Stimulated activated CD4-positive, alpha-beta T cell treated with anti-CD3 and anti-CD28 coated beads, Interleukin-4, amount 100 ng/mL, for 1 hour (primary cell): Measurements from ENCODE around the gene FXYD3.
"Not testable (repeated sequence)": the region's sequence is repeated elsewhere in the genome, so short reads cannot be mapped to it uniquely, and the experiment has no call there.

ENCODE experiments used
- DNase-seq: peaks from one replicate; pipeline ENCODE4 v3.0.0-alpha.2; 2020

Gene FXYD3

DNA sequence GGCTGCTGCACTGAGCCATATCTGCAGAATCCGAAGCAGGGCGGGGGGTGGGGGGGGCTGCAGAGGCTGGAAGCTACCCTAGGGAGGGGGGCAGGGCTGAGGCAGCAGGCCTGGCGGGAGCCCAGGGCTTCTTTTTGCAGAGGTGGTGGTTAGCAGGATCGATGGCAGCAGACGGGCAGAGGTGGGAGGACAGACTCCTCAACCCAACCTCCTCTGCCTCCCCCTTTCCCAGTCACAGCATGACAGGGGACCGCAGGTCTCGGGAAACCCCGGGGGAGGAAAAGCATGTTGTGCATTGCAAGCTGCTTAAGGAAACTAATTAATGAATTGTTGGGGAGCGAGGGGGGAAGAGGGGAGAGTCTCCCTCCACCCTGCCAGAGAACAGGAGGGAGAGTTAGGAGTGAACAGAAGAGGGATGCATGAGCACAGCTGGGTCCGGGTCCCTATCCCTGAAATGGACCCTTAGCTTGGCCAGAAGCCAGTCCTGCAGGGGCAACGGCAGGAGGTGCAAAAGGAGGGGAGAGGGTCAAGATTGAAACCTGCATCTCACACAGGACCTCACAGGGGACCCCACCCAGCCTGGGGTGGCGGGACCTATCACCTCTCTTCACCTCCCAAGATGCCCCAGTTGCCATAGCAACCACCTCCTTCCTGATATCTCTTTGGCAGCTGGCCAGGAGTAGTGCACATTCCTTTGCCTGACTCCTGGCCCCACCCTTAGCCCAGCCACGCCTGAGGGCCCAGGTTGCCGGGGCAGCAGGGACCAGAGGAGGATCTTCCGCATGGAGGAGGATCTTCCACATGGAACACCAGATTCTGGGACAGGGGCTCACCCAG is 29.2 kb downstream of the FXYD3 start:
- no peak for DNase-seq

DNA sequence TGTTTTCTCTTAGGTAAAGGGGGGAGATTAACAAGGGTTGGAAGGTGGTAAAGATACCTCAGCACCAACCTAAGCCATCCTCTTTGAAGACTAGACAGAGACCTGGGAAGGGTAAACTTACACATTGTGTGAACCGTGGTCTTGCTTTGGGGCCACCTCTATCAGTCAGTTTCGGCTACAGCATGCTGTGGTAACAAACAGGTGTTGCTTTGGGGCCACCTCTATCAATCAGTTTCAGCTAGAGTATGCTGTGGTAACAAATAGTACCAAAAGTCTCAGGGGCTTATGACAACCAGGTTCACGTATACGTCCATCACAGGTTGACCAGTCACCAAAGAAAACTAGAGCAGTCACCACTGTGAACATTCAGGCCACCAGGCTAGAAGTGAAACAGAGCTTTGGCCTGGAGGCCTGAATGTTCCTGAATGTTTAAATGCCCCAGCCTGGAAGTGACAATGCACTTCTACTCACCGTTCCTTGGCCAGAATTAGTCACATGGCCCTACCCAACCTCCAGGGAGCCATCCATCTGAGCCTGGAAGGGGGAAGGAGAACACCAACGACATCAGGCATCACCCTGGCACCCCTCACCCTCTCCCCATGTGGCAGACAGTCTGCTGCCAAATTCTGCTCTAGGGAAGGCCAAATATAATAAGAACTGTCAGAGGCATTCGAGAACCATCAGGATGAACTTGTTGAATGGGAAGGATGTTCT is 31.3 kb downstream of the FXYD3 start:
- DNase-seq = no peak

DNA sequence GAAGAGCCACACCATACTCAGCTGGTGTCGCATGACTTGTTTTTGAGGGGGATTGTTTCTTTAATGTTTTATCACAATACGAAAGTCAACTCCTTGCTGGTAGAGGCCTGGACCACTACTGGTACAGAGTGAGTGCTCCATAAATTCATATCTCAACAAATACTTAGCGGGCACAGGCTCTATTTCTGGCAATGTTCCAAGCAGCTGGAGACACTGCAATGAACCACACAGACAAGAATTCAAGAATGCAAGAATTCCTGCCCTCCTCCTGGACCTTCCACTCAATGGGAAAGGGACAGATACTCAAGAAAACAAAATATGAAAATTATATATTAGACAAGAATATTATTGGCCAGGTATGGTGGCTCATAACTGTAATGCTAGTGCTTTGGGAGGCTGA is 33.8 kb downstream of the FXYD3 start:
- DNase-seq = no peak

DNA sequence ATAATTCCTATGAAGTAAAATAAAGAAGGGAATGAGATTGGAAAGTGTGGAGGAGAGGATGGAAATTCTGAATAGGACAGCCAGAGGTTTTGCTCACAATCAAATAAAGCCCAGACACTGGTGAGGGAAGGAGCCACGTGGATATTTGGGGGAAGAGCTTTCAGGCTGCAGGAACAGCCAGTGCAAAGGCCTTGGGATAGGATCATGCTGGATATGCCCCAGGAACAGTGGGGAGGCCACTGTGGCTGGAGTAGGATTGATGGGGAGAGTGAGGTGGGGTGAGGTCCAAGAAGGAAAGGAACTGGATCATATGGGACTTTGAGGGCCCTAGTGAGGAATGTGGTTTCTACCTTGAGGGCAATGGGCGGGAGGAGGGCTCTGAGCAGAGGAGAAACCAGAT is 34.8 kb downstream of the FXYD3 start:
- no peak for DNase-seq

DNA sequence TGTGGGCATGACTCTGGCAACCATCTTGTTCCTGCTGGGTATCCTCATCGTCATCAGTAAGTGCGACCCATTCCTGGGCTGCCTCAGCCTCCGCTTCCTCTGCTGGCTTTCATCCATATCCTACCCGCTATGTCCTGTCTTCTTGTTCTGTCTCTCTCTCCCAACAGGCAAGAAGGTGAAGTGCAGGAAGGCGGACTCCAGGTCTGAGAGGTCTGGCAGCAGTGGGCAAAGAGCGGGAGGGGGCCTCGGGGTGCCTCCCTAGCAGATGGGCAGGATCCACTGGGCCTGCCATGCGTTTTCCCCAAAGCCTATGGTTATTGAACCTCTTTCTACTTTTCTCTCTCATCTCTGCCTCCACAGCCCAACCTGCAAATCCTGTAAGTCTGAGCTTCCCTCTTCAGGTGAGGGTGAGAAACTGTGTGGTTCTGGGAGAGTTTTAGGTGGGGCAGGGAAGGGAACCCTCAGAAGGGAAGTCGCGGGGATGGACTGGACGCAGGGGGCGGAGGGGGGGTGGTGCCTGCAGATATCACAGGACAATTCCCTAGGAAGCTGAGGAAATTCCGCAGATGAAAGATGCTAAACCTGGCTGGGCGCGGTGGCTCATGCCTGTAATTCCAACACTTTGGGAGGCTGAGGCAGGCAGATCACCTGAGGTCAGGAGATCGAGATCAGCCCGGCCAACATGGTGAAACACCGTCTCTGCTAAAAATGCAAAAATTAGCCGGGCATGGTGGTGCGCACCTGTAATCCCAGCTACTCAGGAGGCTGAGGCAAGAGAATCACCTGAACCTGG is 35.8 kb downstream of the FXYD3 start:
- no peak for DNase-seq

DNA sequence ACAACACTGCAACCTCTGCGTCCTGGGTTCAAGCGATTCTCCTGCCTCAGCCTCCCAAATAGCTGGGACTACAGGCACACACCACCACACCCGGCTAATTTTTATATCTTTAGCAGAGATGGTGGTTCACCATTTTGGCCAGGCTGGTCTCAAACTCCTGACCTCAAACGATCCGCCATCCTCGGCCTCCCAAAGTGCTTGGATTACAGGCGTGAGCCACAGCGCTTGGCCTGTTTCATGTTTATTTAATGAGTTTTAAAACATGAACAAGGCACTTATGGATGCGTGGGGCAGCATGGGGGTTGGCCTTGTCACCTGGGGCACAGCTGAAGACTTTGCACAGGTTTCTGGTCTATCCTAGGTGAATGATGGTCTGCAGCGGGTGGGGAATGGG is 37.5 kb downstream of the FXYD3 start:
- DNase-seq = not testable (repeated sequence)

DNA sequence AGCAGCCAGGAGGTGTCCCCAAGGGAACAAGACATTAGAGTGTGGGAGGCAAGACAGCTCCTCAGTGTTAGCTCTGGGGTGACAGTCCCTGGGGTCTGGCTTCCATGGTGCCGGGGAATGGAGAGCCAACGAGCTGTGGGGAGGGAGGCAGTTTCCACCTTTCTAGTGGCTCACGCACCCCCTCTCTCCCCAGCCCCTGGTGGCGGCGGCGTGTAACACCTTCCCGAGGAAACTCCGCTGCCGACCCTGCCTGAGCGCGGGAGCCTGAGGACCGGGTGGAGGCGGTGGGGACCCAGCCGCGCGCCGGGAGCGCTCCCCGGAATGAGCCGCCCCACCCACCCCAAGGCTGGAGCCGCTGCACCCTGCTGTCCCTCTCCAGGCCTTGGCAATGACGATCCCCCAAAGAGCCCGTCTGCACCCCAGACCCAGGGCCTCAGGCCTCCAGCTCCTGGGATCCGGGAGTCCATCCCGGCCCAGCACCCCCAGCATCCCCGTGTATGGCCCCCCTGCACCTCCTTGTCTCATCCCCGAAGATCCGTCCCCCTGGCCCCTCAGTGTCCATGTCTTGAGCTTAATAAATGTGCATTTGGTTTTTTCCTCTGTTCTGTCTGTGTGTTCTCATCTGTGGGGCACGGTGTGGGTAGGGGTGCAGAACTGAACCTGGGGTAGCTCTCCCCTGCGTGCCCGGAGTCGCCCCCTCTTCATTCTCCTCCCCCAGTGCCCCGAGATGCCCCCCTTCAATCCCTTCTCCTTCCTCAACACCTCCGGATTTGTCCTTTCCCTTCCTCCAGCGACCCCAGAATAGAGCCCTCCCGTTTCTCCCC is 38.3 kb downstream of the FXYD3 start:
- peak; percentile 79 for DNase-seq

DNA sequence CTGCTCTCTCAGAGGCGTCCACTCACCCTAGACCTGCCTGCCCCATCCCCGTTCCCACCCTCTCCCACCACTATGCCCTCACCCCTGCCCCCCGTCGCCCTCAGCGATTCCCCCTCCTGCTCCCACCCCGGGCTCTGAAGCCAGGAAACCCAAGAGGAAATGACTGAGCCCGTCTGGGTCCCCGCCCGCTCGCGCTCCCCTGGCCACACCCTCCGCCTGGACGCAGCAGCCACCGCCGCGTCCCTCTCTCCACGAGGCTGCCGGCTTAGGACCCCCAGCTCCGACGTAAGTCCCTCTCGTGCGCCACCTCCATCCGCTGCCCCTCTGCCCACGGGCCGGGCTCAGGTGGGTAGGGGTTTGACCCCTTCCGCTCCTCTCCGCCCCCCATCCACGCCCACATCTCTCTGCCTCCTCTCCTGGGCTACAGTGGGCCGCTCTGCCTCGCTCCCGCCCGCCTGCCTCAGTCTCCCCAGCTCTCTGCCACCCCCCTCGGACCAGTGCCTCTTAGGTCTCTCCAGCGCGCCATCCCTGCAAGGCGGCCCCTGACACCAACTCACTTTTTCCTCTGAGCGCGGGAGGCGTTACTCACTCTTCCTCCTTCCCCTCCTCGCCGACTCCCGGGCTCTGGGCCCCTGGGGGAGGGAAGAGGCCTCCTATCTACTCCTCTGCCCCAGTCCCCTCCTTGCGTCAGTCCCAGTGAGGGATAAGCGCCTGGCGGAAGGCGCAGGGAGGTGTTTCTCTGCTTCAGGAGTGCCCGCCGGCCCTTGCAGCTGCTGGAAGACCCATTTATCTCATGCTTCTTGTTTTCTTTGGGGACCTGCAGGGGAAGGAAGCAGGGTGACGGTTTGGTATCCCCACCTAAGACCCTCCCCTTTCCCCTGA is 39.1 kb downstream of the FXYD3 start, which contains the start of gene FXYD5:
TSS of gene FXYD5 (plus strand) at position 211 of the 882 bp plus-strand sequence. CDS start 816 bp downstream, outside the sequence.
- DNase-seq = peak; percentile 82

DNA sequence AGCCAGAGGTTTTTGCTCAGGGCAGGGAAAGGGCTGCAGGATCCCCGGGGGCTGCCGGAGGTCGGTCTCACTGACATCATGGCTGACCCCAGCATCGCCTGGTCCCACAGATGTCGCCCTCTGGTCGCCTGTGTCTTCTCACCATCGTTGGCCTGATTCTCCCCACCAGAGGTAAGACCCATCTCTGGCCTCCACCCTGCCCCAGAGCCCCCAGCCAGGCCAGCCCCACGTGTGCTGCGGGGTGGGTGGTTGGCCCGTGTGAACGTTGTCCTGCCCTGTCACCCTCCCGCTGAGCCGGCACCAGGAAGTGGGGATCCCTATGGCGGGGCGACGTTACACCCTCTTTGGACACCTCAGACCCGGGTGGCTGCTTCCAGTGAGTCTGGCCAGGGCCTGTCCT is 39.8 kb downstream of the FXYD3 start:
- DNase-seq = peak; percentile 37

DNA sequence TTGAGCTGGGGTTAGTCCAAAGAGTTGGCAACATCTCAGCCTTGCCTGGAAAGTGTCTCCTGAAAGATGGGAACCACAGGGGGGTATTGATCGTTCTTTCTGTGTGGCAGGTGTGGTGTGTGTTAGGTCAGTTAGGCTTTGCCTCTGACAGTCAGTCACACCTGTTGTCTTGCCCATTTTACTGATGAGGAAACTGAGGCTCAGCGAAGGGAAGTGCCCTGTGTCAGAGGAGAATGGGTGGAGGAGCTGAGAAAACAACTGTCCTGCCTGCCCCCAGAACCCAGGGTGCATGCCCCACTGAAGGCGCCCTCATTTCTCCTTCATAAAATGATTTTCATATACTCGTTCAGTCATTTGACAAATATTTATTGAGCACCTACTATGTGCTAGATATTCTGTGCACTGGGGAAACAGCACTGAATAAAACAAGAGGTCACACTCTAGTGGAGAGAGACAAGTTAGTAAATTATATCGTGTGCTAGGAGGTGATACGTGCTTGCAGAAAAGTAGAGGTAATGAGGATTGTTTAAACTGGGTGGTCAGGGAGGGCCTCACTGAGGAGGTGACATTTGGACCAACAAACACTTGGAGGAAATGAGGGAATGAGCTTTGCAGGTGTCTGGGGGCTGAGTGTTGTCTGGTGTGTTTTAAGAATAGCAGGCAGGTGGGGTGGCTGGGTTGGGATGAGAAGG is 40.5 kb downstream of the FXYD3 start:
- DNase-seq = no peak

DNA sequence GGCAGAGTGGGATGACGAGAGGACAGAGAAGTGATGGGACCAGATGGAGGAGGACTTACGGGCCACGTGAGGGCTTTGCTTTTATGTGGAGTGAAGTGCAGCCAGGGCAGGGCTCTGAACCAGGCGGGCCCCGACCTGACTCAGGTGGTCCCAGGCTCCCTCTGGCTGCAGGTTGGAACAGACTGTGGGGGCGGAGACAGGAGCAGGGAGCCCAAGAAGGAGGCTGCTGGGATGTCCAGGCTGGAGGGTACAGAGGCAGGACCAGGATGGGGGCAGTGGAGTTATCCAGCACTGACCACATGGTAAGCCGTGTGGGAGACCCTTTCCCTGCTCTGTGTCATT is 41.0 kb downstream of the FXYD3 start:
- DNase-seq = no peak

DNA sequence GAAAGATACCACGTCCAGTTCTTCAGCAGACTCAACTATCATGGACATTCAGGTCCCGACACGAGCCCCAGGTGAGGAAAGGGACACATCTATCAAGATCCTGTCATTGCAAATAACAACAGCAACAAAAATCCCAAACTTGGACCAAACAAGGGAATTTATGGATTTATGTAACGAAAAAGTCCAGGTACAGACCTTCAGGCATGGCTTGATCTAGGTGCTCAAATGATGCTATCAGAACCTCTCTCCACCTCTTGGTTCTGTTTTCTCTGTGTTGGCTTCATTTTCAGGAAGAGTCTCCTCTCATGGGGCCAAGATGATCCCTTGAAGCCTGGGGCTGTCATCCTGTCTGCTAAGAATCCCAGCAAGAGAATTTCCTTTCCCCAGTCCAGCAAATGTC is 41.8 kb downstream of the FXYD3 start:
- DNase-seq = no peak

DNA sequence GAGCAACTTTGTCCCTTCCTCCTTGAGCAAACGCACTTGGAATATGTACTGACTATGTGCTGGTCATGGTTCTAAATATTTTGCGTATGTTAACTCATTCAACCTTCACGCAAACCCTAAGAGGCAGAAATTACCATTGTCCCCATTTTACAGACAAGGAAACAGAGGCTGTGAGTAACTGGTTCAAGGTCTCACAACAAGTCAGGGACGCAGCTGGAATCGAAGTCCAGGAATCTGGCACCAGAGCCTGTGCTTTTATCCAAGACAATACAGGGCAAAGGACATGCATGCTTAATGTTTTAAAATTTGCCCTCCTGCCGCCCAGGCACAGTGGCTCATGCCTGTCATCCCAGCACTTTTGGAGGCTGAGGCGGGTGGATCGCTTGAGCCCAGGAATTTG is 44.0 kb downstream of the FXYD3 start:
- DNase-seq = no peak

DNA sequence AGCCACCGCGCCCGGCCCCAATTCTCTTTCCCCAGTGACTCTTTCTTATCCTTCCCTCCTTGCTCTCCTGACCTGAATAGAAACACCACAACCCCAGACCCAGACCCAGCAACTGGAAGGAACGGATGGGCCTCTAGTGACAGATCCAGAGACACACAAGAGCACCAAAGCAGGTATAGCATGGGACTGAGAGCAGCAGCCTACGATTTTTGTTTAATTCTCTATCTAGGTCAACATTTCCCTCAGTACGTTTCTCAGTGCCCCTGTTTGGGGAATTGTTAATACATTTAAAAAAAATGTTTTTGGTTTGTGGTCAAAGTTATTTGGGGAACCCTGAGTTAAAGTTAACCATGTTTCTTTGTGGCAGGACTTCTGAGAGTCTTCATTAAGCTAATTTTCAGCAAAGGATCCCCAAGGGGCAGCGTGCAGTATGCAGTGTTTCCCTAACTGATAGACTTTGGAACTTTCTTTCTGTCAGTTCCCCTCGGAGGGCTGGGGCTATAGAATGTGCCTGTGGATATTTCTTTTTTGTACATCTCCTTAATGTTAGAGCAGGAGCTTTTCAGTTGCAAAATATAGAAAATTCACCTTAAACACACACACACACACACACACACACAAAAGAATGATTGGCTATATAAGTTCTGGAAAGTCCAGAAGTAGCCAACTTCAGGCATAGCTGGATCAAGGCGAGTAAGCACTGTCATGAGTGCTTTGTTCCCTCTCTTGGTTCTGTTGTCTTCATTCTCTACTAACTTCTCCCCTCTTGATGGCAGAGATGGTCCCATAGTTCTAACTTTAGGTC is 45.2 kb downstream of the FXYD3 start:
- DNase-seq = no peak

DNA sequence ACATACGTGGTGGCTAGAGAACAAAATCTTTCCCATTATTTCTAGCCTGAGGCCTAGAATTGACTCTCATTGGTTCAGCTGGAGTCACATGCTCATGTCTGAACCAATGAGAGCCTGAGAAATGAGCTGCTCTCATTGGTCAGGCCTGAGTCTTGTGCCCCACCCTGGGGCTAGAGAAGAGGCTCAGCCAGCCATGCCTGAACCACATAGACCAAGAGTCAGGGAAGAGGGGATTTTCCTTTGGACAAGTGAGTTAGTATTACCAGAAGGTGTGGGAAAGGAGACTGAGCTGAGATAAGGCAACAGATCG is 45.8 kb downstream of the FXYD3 start:
- no peak for DNase-seq

DNA sequence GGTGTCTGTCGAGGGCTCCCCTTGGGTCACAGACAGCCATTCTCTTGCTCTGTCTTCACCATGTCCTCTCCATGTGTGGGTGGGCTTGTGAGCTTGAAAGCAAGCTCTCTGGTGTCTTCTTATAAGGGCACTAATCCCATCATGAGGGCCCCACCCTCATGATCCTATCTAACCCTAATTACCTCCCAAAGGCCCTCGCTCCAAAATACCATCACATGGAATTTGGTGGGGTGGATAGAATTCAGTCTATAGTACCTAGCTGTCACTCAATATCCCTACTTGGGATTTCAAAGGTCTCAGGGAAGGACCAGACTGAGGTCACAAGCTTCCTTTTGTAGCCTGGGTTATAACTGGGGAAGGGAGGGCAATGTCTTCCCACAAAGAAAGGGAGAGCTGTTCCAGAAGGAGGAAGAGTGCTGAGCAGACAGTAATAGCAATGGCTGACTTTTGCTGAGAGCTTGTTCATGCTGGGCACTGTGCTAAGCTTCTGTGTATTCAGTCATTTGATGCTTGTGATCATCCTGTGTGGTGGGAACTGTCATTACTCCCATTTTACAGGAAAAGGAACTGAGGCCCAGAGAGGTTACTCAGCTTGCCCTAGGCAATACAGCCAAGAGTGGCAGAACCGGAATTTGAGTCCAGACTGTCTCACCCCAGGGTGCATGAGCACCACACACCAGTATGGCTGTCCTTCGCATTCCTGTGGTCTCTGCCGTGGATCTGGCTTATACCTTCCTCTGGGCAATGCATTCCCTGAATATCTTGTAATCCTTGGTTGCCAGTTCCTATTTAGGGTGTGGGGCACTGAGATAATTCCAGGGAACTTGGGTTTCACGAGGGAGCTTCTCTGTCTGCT is 47.1 kb downstream of the FXYD3 start:
- DNase-seq = no peak

DNA sequence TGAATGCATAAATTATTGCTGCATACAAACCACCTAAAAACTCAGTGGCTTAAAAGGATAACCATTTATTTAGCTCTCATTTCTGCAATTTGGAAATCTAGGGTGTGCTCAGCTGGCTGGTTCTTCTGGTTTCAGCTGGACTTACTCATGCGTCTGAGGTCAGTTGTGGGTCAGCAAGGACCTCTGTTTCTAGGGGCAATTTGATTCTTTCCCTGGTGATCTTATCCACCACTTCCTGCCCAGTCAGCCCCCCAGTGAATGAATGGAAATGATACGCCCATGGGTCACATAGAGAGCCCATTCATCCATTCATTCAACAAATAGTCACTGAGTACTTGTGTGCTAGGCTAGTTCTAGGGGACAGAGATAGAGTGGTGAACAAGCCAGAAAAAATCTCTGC is 48.8 kb downstream of the FXYD3 start:
- no peak for DNase-seq

DNA sequence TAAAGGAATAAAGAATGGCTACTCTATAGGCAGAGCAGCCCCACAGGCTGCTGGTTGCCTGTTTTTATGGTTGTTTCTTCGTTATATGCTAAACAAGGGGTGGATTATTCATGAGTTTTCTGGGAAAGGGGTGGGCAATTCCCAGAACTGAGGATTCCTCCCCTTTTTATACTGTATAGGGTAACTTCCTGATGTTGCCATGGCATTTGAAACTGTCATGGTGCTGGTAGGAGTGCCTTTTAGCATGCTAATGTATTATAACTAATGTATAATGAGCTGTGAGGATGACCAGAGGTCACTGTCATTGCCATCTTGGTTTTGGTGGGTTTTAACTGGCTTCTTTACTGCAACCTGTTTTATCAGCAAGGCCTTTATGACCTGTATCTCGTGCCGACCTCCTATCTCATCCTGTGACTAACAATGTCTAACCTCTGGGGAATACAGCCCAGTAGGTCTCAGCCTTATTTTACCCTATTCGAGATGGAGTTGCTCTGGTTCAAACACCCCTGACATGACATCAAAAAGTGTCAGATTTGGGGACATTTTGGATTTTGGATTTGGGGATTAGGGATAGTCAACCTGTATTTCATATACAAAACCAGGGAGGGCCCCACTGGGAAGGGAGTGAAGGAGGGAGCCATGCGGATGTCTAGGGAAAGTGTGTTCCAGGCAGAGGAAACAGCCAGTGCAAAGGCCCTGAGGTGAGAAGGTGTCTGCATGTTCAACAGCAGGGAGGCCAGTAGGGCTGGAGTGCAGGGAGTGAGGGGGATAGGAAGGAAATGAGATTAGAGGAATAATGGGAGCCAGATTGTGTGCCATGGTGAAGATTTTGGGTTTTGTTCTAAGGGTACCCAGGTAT is 49.8 kb downstream of the FXYD3 start:
- DNase-seq = no peak
